Astrocyte (in vitro differentiated cells and primary cell): Measurements from ENCODE around the gene SHCBP1L. TPM values are rescaled to one million over a fixed set of nuclear protein-coding genes. Genes with fewer than 3 reads are reported as not detected.
A peak's percentile ranks its signal among the peaks of the same experiment; 100 is the strongest.

ENCODE experiments used
- DNase-seq: peaks from one replicate; pipeline ENCODE4 v3.0.0-alpha.2; 2010; ENCODE audit warnings: low read depth
- FAIRE-seq: peaks from 2 replicates; lab custom pipeline; 2011; peaks lifted over from hg19 to GRCh38; lab: Jason Lieb, UNC
- H2AFZ ChIP-seq: 2 replicates; pipeline ENCODE4 v1.6.0; 2012; ENCODE audit warnings: low read depth, low read length, inconsistent platforms
- H3K27ac ChIP-seq: 2 replicates; pipeline ENCODE4 v1.5.1; 2011; ENCODE audit warnings: low read depth, low read length, inconsistent platforms
- H3K27me3 ChIP-seq: 2 replicates; pipeline ENCODE4 v1.6.0; 2011; ENCODE audit warnings: low read length, inconsistent platforms; ENCODE audit not compliant: insufficient read depth
- H3K36me3 ChIP-seq: 2 replicates; pipeline ENCODE4 v1.5.1; 2011; ENCODE audit warnings: low read length, inconsistent platforms; ENCODE audit not compliant: insufficient read depth
- H3K4me1 ChIP-seq: 2 replicates; pipeline ENCODE4 v1.5.1; 2011; ENCODE audit warnings: low read length, inconsistent platforms; ENCODE audit not compliant: insufficient read depth
- H3K4me2 ChIP-seq: 2 replicates; pipeline ENCODE4 v1.6.0; 2012; ENCODE audit warnings: low read length, inconsistent platforms
- H3K4me3 ChIP-seq: 2 replicates; pipeline ENCODE4 v1.5.1; 2011; ENCODE audit warnings: low read depth, mild to moderate bottlenecking, low read length, inconsistent platforms; ENCODE audit not compliant: insufficient read depth
- H3K79me2 ChIP-seq: 2 replicates; pipeline ENCODE4 v1.6.0; 2012; ENCODE audit warnings: mild to moderate bottlenecking, low read length, inconsistent platforms; ENCODE audit not compliant: insufficient read depth
- H3K9ac ChIP-seq: 2 replicates; pipeline ENCODE4 v1.6.0; 2012; ENCODE audit warnings: mild to moderate bottlenecking, low read length, inconsistent platforms
- H3K9me3 ChIP-seq: 2 replicates; pipeline ENCODE4 v1.5.1; 2012; ENCODE audit warnings: low read depth, mild to moderate bottlenecking, low read length, inconsistent platforms; ENCODE audit not compliant: insufficient read depth
- H4K20me1 ChIP-seq: 2 replicates; pipeline ENCODE4 v1.6.0; 2012; ENCODE audit warnings: low read length, inconsistent platforms; ENCODE audit not compliant: insufficient read depth
- H3K27ac Mint-ChIP-seq: one replicate; pipeline ENCODE4 v1.8.0; 2021; ENCODE audit warnings: mild to moderate bottlenecking, mixed read lengths; ENCODE audit not compliant: unreplicated experiment
- H3K27me3 Mint-ChIP-seq: one replicate; pipeline ENCODE4 v1.8.0; 2021; ENCODE audit warnings: low read depth, mixed read lengths; ENCODE audit not compliant: unreplicated experiment
- H3K36me3 Mint-ChIP-seq: one replicate; pipeline ENCODE4 v1.8.0; 2021; ENCODE audit warnings: low read depth, mixed read lengths; ENCODE audit not compliant: unreplicated experiment
- H3K4me1 Mint-ChIP-seq: one replicate; pipeline ENCODE4 v1.8.0; 2021; ENCODE audit warnings: low read depth, mixed read lengths; ENCODE audit not compliant: unreplicated experiment
- H3K4me3 Mint-ChIP-seq: one replicate; pipeline ENCODE4 v1.8.0; 2021; ENCODE audit warnings: mild to moderate bottlenecking, moderate library complexity, mixed read lengths; ENCODE audit not compliant: unreplicated experiment
- H3K9me3 Mint-ChIP-seq: one replicate; pipeline ENCODE4 v1.8.0; 2021; ENCODE audit warnings: mild to moderate bottlenecking, mixed read lengths; ENCODE audit not compliant: unreplicated experiment
- EZH2 ChIP-seq: IDR thresholded peaks from 2 replicates; pipeline ENCODE4 v1.6.1; 2012; ENCODE audit warnings: mild to moderate bottlenecking, low read length, inconsistent platforms; ENCODE audit not compliant: insufficient read depth
- total RNA-seq: library from RNA; stranded (reverse); gene quantifications from 2 replicates; pipeline ENCODE4 v1.2.1, GENCODE V29; 2021
- TF ChIP-seq, protein P1 (sequence below): IDR thresholded peaks from 2 replicates; pipeline ENCODE4 v1.5.1; 2011; ENCODE audit warnings: low read depth, mild to moderate bottlenecking, inconsistent platforms, low read length, moderate library complexity; ENCODE audit not compliant: insufficient read depth

Gene SHCBP1L
- total RNA-seq, 1 donor from 2014 or later, result not detected

DNA sequence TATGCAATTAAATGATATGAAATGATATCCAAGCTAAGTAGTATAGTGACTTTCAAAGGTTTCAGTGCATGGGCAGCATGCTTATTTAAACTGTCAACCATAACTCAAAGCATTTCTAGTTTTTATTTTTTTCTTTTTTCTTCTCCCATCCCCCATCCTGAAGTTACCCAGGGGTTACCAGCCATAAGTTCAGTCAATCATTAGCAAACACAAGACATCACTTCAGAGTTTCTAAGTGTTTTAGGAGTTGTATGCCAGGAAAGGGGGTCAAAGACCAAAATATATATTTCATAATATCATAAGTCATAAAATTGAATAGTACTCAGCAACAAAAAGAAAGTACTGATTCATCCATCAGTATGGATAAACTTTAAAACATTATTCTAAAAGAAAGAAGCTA lies 85.1 kb downstream of the SHCBP1L start:
- TF ChIP-seq, protein P1, sequence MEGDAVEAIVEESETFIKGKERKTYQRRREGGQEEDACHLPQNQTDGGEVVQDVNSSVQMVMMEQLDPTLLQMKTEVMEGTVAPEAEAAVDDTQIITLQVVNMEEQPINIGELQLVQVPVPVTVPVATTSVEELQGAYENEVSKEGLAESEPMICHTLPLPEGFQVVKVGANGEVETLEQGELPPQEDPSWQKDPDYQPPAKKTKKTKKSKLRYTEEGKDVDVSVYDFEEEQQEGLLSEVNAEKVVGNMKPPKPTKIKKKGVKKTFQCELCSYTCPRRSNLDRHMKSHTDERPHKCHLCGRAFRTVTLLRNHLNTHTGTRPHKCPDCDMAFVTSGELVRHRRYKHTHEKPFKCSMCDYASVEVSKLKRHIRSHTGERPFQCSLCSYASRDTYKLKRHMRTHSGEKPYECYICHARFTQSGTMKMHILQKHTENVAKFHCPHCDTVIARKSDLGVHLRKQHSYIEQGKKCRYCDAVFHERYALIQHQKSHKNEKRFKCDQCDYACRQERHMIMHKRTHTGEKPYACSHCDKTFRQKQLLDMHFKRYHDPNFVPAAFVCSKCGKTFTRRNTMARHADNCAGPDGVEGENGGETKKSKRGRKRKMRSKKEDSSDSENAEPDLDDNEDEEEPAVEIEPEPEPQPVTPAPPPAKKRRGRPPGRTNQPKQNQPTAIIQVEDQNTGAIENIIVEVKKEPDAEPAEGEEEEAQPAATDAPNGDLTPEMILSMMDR, result no peak
- no peak for TF ChIP-seq EZH2
- Histone ChIP-seq H3K79me2 (peaks cover 46% of the 10 kb centered on the region), H3K4me2 (no peak overlapping the region), H3K9ac (no peak overlapping the region), H3K4me1 (no peaks in the 10 kb centered on the region), H3K27ac (no peak overlapping the region), H3K27me3 (no peaks in the 10 kb centered on the region), H3K36me3 (peaks cover 83% of the 10 kb centered on the region), H3K4me3 (no peak overlapping the region), H4K20me1 (peaks cover 36% of the 10 kb centered on the region), H3K9me3 (no peaks in the 10 kb centered on the region), H2AFZ (no peak overlapping the region)
- DNase-seq (no peak), FAIRE-seq (no peak)
- no peaks in the 10 kb centered on the region for H3K4me1 Mint-ChIP-seq
- H3K9me3 Mint-ChIP-seq, result no peaks in the 10 kb centered on the region
- no peak overlapping the region for H3K4me3 Mint-ChIP-seq
- H3K27ac Mint-ChIP-seq, result no peak overlapping the region
- no peaks in the 10 kb centered on the region for H3K27me3 Mint-ChIP-seq
- peaks cover 20% of the 10 kb centered on the region for H3K36me3 Mint-ChIP-seq

DNA sequence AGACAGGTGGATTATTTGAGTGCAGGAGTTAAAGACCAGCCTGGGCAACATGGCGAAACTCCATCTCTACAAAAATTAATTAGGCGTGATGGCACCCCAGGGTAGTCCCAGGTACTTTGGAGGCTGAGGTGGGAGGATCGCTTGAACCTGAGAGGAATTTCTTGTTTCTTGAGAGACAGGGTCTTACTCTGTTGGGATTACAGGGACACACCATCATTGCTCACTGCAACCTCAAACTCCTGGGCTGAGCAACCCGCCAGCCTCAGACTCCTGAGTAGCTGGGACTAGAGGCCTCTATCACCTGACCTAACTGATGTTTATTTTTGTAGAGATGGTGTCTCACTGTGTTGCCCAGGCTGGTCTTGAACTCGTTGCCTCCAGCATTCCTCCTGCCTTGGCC lies 89.0 kb downstream of the SHCBP1L start:
- Histone ChIP-seq H3K27ac (no peak overlapping the region), H3K9ac (no peak overlapping the region), H2AFZ (no peak overlapping the region), H3K4me3 (no peak overlapping the region), H4K20me1 (peaks cover 55% of the 10 kb centered on the region), H3K36me3 (peaks cover 86% of the 10 kb centered on the region), H3K4me2 (no peak overlapping the region), H3K9me3 (no peaks in the 10 kb centered on the region), H3K27me3 (no peaks in the 10 kb centered on the region), H3K4me1 (peaks cover 8% of the 10 kb centered on the region), H3K79me2 (peaks cover 50% of the 10 kb centered on the region)
- Mint-ChIP-seq H3K9me3 (no peaks in the 10 kb centered on the region), H3K36me3 (peaks cover 24% of the 10 kb centered on the region), H3K4me3 (no peak overlapping the region), H3K27ac (peak overlapping the region; percentile 34), H3K4me1 (peaks cover 14% of the 10 kb centered on the region), H3K27me3 (no peaks in the 10 kb centered on the region)
- no peak for TF ChIP-seq EZH2
- TF ChIP-seq, protein P1, result no peak
- no peak for DNase-seq
- no peak for FAIRE-seq

DNA sequence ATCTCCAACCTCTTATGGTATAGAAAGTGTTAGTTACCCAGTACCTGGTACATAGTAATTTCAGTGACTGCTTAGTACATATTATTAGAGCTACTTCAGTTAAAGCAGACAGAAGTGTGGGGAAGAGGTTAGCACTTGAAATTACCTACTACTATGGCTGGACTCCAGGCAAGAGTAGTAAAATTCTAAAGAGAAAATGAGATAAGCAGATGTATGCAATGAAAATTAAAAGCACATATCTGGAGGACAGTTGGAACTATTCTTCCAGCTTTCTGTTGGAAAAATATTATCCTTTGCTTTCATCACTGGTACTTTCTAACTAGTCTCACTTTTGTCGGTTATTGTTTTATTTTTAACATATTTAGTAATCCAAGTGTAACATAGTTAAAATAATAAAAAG lies 90.1 kb downstream of the SHCBP1L start:
- DNase-seq (no peak), FAIRE-seq (no peak)
- H3K27ac ChIP-seq, result peak overlapping the region; percentile 59
- peaks cover 65% of the 10 kb centered on the region for H4K20me1 ChIP-seq
- H3K36me3 ChIP-seq, result peaks cover 86% of the 10 kb centered on the region
- H3K4me2 ChIP-seq, result no peak overlapping the region
- H3K9ac ChIP-seq, result peak overlapping the region; percentile 9
- no peak overlapping the region for H2AFZ ChIP-seq
- Mint-ChIP-seq H3K4me3 (no peak overlapping the region), H3K36me3 (peaks cover 33% of the 10 kb centered on the region), H3K27me3 (no peaks in the 10 kb centered on the region), H3K27ac (no peak overlapping the region), H3K4me1 (peaks cover 14% of the 10 kb centered on the region), H3K9me3 (no peaks in the 10 kb centered on the region)
- H3K27me3 ChIP-seq, result no peaks in the 10 kb centered on the region
- H3K9me3 ChIP-seq, result no peaks in the 10 kb centered on the region
- no peak overlapping the region for H3K4me3 ChIP-seq
- no peak for TF ChIP-seq EZH2
- TF ChIP-seq, protein P1, result no peak
- peaks cover 8% of the 10 kb centered on the region for H3K4me1 ChIP-seq
- H3K79me2 ChIP-seq, result peaks cover 59% of the 10 kb centered on the region
